NT2/D1 (cell line): ENCODE measurements around the gene BCL2L11.

Experiments used
- DNase-seq: peaks from one replicate; pipeline ENCODE4 v3.0.0-alpha.2; 2011; ENCODE audit warnings: low read depth, low spot score
- H3K27me3 ChIP-seq: 2 replicates; pipeline ENCODE4 v1.6.0; 2011; ENCODE audit warnings: mild to moderate bottlenecking; ENCODE audit not compliant: insufficient read length, insufficient read depth
- H3K36me3 ChIP-seq: 2 replicates; pipeline ENCODE4 v1.6.1; 2011; ENCODE audit warnings: mild to moderate bottlenecking, low read length, mixed read lengths; ENCODE audit not compliant: insufficient read depth, insufficient read length
- H3K4me1 ChIP-seq: 2 replicates; pipeline ENCODE4 v1.5.1; 2011; ENCODE audit not compliant: insufficient read depth, insufficient read length
- H3K4me3 ChIP-seq: 2 replicates; pipeline ENCODE4 v1.5.1; 2011; ENCODE audit warnings: low read depth; ENCODE audit not compliant: insufficient read length
- H3K9ac ChIP-seq: 2 replicates; pipeline ENCODE4 v1.6.0; 2011; ENCODE audit warnings: low read depth; ENCODE audit not compliant: insufficient read length
- H3K9me3 ChIP-seq: 2 replicates; pipeline ENCODE4 v1.5.1; 2011; ENCODE audit warnings: mild to moderate bottlenecking, low read length; ENCODE audit not compliant: insufficient read depth
- SUZ12 ChIP-seq: IDR thresholded peaks from 2 replicates; pipeline ENCODE4 v1.6.1; 2011; ENCODE audit not compliant: insufficient read length, insufficient read depth; ENCODE audit errors: extremely low read depth
- YY1 ChIP-seq: IDR thresholded peaks from 2 replicates; pipeline ENCODE4 v1.6.1; 2011; ENCODE audit not compliant: insufficient read length, insufficient read depth
- ZNF274 ChIP-seq: IDR thresholded peaks from 2 replicates; pipeline ENCODE4 v1.6.1; 2011; ENCODE audit warnings: mild to moderate bottlenecking, low read depth, low read length

The BCL2L11 gene

DNA sequence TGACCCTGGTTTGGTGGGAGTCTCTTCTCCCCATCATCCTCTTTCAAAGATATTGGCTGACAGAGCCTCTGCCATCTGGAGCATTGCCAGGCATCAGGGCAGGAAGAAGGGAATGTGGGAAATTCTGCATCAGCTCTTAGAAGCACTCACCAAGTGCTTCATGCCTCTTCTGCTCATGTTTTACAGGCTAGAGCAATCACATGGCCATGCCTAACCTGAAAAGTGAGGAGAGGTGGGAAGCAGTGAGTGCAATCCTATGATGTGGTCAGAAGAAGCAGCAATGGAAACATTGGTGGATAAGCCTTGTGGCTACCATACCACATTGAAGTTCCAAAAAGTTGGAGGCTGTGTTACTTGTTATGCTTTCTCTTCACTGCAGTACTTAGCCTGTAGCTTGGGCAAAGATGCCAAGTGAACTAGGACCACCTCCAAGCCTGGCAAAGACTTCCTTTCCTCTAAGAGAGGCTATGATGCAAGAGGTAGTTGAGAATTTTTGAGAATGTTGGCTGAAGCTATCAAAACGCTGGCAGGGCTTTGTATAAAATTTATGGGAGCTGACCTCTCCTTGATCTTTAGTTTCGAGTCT, 64.1 kb downstream of the BCL2L11 start:
- no peak overlapping the region for H3K4me3 ChIP-seq
- no peaks in the 10 kb centered on the region for H3K36me3 ChIP-seq
- no peak for TF ChIP-seq SUZ12
- TF ChIP-seq ZNF274, result no peak
- TF ChIP-seq YY1, result no peak
- H3K9me3 ChIP-seq, result no peaks in the 10 kb centered on the region
- DNase-seq, result no peak
- no peaks in the 10 kb centered on the region for H3K4me1 ChIP-seq
- H3K27me3 ChIP-seq, result peaks cover 2% of the 10 kb centered on the region
- no peak overlapping the region for H3K9ac ChIP-seq

GRCh38 chr2:111185361-111186022, 64.8 kb downstream of the BCL2L11 start:
- Histone ChIP-seq H3K36me3 (no peaks in the 10 kb centered on the region), H3K9me3 (no peaks in the 10 kb centered on the region), H3K27me3 (peaks cover 2% of the 10 kb centered on the region), H3K4me3 (no peak overlapping the region), H3K4me1 (no peaks in the 10 kb centered on the region), H3K9ac (no peak overlapping the region)
- TF ChIP-seq ZNF274 (no peak), SUZ12 (no peak), YY1 (no peak)
- no peak for DNase-seq

- TF ChIP-seq ZNF274, result no peak
- no peak for TF ChIP-seq SUZ12
- no peak for DNase-seq
- Histone ChIP-seq H3K4me3 (no peak overlapping the region), H3K27me3 (peaks cover 2% of the 10 kb centered on the region), H3K4me1 (no peaks in the 10 kb centered on the region), H3K9me3 (no peaks in the 10 kb centered on the region), H3K36me3 (no peaks in the 10 kb centered on the region), H3K9ac (no peak overlapping the region)
Observed at GRCh38 chr2:111186121-111186715, 65.5 kb downstream of the BCL2L11 start.

DNA sequence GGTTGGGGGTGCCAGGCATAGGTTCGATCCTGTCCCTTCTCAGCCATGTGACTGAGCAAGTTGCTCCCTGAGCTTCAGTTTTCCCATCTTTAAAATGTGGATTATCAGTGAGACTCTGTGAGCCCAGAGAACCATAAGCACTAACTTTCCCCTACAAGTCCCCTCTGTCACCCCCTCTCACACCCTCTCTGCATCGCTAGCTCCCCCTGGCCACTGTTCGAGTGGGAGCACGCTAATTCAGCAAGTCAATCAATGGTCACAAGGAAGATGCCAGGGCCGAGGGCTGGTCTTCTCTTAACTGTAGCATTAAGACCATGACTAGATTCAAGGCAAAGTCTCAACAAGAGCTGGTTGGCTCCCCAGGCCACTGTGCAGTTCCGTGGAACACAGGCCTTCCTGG, 66.2 kb downstream of the BCL2L11 start:
- Histone ChIP-seq H3K9ac (no peak overlapping the region), H3K4me1 (no peaks in the 10 kb centered on the region), H3K4me3 (no peak overlapping the region), H3K27me3 (peaks cover 2% of the 10 kb centered on the region), H3K9me3 (no peaks in the 10 kb centered on the region), H3K36me3 (no peaks in the 10 kb centered on the region)
- TF ChIP-seq YY1 (no peak), SUZ12 (no peak), ZNF274 (no peak)
- no peak for DNase-seq

DNA sequence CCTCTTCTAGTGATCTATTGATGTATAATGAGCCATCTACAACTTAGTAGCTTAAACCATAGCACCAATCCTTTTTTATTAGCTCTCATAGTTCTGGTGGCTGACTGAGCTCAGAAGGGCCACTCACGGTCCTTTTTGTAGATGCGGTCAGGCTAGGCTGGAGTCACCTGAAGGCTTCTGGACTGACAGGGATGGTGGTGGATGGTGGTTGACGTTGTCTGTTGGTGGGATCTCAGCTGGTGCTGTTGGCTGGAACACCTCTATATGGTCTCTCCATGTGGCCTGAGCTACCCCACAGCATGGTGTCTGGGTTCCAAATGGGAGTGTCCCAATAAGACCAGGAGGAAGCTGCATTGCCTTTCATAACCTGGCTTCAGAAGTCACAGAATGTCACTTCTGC, 68.0 kb downstream of the BCL2L11 start:
- no peak for DNase-seq
- no peak overlapping the region for H3K9ac ChIP-seq
- H3K4me3 ChIP-seq, result no peak overlapping the region
- no peaks in the 10 kb centered on the region for H3K36me3 ChIP-seq
- no peaks in the 10 kb centered on the region for H3K9me3 ChIP-seq
- H3K27me3 ChIP-seq, result peaks cover 2% of the 10 kb centered on the region
- H3K4me1 ChIP-seq, result no peaks in the 10 kb centered on the region
- TF ChIP-seq SUZ12, result no peak
- TF ChIP-seq YY1, result no peak
- no peak for TF ChIP-seq ZNF274

DNA sequence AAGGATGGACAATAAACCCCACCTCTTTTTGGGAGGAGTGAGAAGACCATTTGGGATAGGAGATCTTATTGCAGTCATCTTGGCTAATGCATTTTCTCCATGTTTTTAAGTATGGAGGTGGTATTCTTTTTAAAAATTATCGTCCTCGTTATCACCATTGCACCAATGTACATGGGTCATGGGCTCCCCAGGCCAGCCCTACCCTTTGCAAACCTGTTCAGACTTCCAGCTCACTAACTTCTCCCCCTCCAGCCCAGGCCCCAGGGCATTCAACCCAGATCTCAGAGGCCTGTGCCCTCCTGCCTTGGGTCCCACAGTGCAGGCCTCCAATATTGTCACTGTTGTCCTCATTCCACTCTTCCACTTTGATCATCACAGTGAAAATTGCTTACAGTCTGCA, 68.4 kb downstream of the BCL2L11 start:
- H3K4me1 ChIP-seq, result no peaks in the 10 kb centered on the region
- H3K27me3 ChIP-seq, result peaks cover 2% of the 10 kb centered on the region
- no peaks in the 10 kb centered on the region for H3K36me3 ChIP-seq
- no peak for TF ChIP-seq ZNF274
- no peak for TF ChIP-seq SUZ12
- TF ChIP-seq YY1, result no peak
- no peak overlapping the region for H3K4me3 ChIP-seq
- H3K9me3 ChIP-seq, result no peaks in the 10 kb centered on the region
- H3K9ac ChIP-seq, result no peak overlapping the region
- no peak for DNase-seq

DNA sequence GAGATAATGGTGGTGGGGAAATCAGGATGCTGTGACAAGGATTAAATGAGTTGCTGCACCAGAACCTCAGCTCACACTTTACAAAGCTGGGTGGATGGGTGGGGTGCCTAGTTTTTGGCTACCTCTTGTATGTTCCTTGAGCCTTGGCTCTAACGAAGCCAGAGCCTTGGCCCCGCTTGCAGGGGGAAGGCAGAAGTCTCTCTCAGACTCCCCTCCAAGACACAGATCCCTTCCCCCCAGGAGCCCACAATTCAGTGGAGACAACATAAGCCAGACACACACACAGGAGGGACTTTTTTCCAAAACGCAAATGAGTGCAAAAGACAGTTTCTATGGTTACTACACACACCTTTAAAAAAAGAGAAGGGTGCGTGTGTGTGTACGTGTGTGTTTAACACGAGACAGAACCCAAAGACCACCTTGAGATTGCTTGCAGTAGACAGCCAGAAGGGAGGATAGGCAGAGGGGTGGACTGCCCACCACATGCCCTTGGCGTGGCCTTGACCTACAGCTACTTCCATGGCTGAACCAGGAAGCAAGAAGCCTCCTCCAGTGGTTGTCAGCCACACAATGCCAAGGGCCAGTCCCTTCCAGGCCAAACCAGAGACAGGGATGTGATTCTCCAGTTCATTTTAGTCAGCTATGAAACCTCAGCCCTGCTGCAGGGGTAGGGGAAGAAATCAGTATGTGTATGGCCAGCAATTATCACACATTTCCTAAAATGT, 70.3 kb downstream of the BCL2L11 start:
- no peak overlapping the region for H3K9ac ChIP-seq
- no peaks in the 10 kb centered on the region for H3K36me3 ChIP-seq
- TF ChIP-seq SUZ12, result no peak
- no peak for TF ChIP-seq ZNF274
- TF ChIP-seq YY1, result no peak
- no peak overlapping the region for H3K4me3 ChIP-seq
- no peaks in the 10 kb centered on the region for H3K4me1 ChIP-seq
- H3K9me3 ChIP-seq, result no peaks in the 10 kb centered on the region
- no peaks in the 10 kb centered on the region for H3K27me3 ChIP-seq
- no peak for DNase-seq
